Fibroblast of lung (primary cell): ENCODE results near the gene WNT7A. TPM values are rescaled to one million over a fixed set of nuclear protein-coding genes. Genes with fewer than 3 reads are reported as not detected.

Experiments used
- DNase-seq, 2 donors: peaks; one replicate each; pipeline versions ENCODE4 v3.0.0 to v3.0.0-alpha.2; 2010; ENCODE audit warnings: low read depth in 2 of 2
- H2AFZ ChIP-seq: 2 replicates; pipeline ENCODE4 v1.5.1; 2012; ENCODE audit warnings: low read length, control low read depth, inconsistent platforms
- H3K27ac ChIP-seq: 2 replicates; pipeline ENCODE4 v1.5.1; 2011; ENCODE audit warnings: low read length, control low read depth; ENCODE audit not compliant: insufficient read depth
- H3K27me3 ChIP-seq: 2 replicates; pipeline ENCODE4 v1.5.1; 2011; ENCODE audit warnings: mild to moderate bottlenecking, low read length; ENCODE audit not compliant: control insufficient read depth, insufficient read depth
- H3K36me3 ChIP-seq: 2 replicates; pipeline ENCODE4 v1.5.1; 2011; ENCODE audit warnings: low read length; ENCODE audit not compliant: control insufficient read depth, insufficient read depth
- H3K4me1 ChIP-seq: 2 replicates; pipeline ENCODE4 v1.5.1; 2011; ENCODE audit warnings: low read length; ENCODE audit not compliant: control insufficient read depth, insufficient read depth; ENCODE audit errors: extremely low read depth
- H3K4me2 ChIP-seq: 2 replicates; pipeline ENCODE4 v1.5.1; 2011; ENCODE audit warnings: low read length, control low read depth; ENCODE audit not compliant: insufficient read depth; ENCODE audit errors: extremely low read depth
- H3K4me3 ChIP-seq, 4 experiments: fragments of 200-600 bp in 1 of 4; sonication (generic) in 1 of 4; replicated peaks in 1 of 4; 2 replicates each; pipeline ENCODE4 v1.5.1; 2011 to 2016; ENCODE audit warnings: low read length in 4 of 4, low read depth in 3 of 4, mild to moderate bottlenecking in 3 of 4, control low read depth in 2 of 4, inconsistent platforms in 1 of 4, mixed read lengths in 1 of 4; ENCODE audit not compliant: insufficient read depth in 1 of 4; ENCODE audit errors: control extremely low read depth in 1 of 4
- H3K79me2 ChIP-seq: 2 replicates; pipeline ENCODE4 v1.5.1; 2012; ENCODE audit warnings: mild to moderate bottlenecking, low read length, inconsistent platforms; ENCODE audit not compliant: control insufficient read depth, insufficient read depth
- H3K9ac ChIP-seq: 2 replicates; pipeline ENCODE4 v1.5.1; 2011; ENCODE audit warnings: mild to moderate bottlenecking, low read length, control low read depth; ENCODE audit not compliant: insufficient read depth
- H3K9me3 ChIP-seq: 2 replicates; pipeline ENCODE4 v1.5.1; 2012; ENCODE audit warnings: low read depth, low read length; ENCODE audit not compliant: control insufficient read depth, insufficient read depth
- H4K20me1 ChIP-seq: 2 replicates; pipeline ENCODE4 v1.5.1; 2011; ENCODE audit warnings: low read length; ENCODE audit not compliant: control insufficient read depth, insufficient read depth; ENCODE audit errors: extremely low read depth
- EZH2 ChIP-seq: IDR thresholded peaks from 2 replicates; pipeline ENCODE4 v1.5.1; 2012; ENCODE audit warnings: low read length, control low read depth, mild to moderate bottlenecking; ENCODE audit errors: missing control alignments
- polyA plus RNA-seq, 2 donors: library from polyadenylated mRNA; depleted of rRNA in 1 of 2; stranded (reverse) in 1 of 2; unstranded in 1 of 2; fragments of >200 nt; gene quantifications; 2 replicates each; pipeline ENCODE4 v1.2.1, GENCODE V29; 2011 to 2012; ENCODE audit warnings: missing spikeins in 1 of 2
- total RNA-seq: library from RNA; depleted of rRNA; stranded (reverse); fragments of >200 nt; gene quantifications from 2 replicates; pipeline ENCODE4 v1.2.1, GENCODE V29; 2014
- TF ChIP-seq, protein P1 (sequence below), 2 donors: IDR thresholded peaks in 1 of 2; conservative IDR thresholded peaks in 1 of 2; 1 replicate in 1 of 2; 2 replicates in 1 of 2; pipeline ENCODE4 v1.5.1; 2011 to 2012; ENCODE audit warnings: low read length in 2 of 2, control low read depth in 1 of 2, inconsistent platforms in 1 of 2, low read depth in 1 of 2, mild to moderate bottlenecking in 1 of 2

Gene WNT7A
- total and polyA plus RNA-seq, 2 donors (not counting 1 experiment from before 2014, with no cell fraction given), result not detected

DNA sequence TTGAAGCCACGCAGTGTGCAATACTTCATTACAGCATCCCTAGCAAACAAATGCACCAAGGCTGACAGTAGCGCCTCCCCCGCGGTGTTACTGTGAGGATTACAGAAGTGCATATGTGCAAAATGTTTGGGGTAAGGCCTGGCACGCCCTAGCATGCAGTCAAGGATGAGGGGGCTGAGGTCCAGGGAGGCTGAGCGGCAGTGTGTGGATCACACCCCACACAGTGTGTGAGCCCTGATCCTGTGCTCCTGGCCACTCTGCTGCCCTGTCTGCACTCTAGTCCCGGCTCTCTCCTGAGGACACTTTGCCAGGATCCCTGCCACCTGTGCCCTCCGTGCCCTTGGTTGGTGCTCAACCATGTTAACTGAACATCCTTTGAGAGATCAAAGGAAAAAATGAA is 71.3 kb downstream of the WNT7A start:
- H2AFZ ChIP-seq, result no peak overlapping the region

DNA sequence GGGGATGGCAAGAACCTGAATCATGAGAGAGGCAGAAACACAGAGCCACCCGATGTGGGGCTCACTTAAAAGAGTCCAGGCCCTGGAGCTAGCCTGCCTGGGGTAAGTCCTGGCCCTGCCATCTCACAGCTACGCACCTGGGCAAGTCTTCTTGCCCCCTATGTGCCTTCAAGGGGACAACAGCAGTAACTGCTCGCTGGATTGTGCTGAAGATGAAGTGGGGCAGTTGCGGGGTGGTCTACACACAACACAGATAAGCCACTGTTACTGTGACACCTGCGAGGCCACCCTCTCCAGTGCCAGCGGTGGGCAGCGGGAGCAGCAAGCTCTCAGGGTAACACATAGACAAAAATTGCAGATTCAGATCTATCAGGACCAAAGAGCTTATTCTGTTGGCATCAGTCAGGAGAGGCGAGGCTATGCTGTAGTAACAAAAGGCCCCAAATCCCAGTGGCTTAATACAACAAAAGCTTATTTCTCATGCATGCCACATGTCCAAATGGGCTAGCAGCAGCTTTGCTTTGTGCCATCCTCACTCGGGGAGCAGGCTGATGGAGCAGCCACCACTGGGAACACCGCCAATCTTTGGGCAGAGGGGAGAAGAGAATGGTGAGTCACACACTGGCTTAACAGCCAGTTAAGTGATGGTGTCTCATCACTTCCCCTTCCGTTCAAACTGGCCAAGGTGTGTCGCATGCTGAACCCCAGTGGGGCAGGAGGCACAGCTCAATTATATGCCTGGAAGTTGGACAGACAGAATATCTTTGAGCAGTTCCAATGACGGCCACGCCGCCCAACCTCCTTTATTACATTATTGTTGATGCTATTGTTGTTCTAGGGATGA is 78.3 kb downstream of the WNT7A start:
- Histone ChIP-seq H3K79me2 (no peaks in the 10 kb centered on the region), H3K36me3 (no peaks in the 10 kb centered on the region), H3K4me2 (no peak overlapping the region), H3K9ac (no peak overlapping the region), H3K9me3 (no peaks in the 10 kb centered on the region), H3K4me3 (no peak overlapping the region), H4K20me1 (no peaks in the 10 kb centered on the region), H3K27ac (no peak overlapping the region), H3K4me1 (no peaks in the 10 kb centered on the region), H2AFZ (no peak overlapping the region), H3K27me3 (no peaks in the 10 kb centered on the region)
- DNase-seq, result no peak
- TF ChIP-seq, protein P1, sequence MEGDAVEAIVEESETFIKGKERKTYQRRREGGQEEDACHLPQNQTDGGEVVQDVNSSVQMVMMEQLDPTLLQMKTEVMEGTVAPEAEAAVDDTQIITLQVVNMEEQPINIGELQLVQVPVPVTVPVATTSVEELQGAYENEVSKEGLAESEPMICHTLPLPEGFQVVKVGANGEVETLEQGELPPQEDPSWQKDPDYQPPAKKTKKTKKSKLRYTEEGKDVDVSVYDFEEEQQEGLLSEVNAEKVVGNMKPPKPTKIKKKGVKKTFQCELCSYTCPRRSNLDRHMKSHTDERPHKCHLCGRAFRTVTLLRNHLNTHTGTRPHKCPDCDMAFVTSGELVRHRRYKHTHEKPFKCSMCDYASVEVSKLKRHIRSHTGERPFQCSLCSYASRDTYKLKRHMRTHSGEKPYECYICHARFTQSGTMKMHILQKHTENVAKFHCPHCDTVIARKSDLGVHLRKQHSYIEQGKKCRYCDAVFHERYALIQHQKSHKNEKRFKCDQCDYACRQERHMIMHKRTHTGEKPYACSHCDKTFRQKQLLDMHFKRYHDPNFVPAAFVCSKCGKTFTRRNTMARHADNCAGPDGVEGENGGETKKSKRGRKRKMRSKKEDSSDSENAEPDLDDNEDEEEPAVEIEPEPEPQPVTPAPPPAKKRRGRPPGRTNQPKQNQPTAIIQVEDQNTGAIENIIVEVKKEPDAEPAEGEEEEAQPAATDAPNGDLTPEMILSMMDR (conservative IDR thresholded peaks at IDR 0.05 in 1 of 2, IDR thresholded peaks at IDR 0.05 in 1 of 2; ENCODE audit: low read depth in 1 of 2, low read length in 2 of 2), result no peak

More for the DNA sequence above, 71.3 kb downstream of the WNT7A start:
- Histone ChIP-seq H3K27ac (no peak overlapping the region), H3K4me2 (no peak overlapping the region), H3K4me3 (no peak overlapping the region), H3K27me3 (no peaks in the 10 kb centered on the region), H3K9ac (no peak overlapping the region), H3K9me3 (no peaks in the 10 kb centered on the region), H3K36me3 (no peaks in the 10 kb centered on the region), H3K79me2 (no peaks in the 10 kb centered on the region), H3K4me1 (no peaks in the 10 kb centered on the region), H4K20me1 (no peaks in the 10 kb centered on the region)
- no peak for DNase-seq
- TF ChIP-seq EZH2, result no peak
- TF ChIP-seq, protein P1 (conservative IDR thresholded peaks at IDR 0.05 in 1 of 2, IDR thresholded peaks at IDR 0.05 in 1 of 2; ENCODE audit: low read depth in 1 of 2, low read length in 2 of 2), result no peak

DNA sequence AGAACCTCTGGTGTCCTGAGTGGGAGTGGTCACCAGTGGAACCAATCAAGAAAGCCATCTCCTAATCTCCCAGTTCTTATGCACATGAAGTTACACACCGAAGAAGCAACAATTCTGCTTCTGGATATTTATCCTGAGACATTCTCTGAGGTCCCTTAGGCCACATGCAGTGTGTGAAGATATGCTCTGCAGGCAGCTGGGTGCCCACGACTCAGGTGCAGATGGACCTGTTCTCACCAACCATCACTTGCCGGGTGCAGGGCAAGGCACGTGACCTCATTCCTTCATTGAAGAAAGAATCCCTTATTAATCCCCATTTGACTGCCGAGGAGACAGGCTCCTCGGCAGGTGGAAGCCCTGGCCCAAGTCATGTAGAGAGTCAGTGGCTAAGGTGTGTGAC is 79.8 kb downstream of the WNT7A start:
- TF ChIP-seq, protein P1 (conservative IDR thresholded peaks at IDR 0.05 in 1 of 2, IDR thresholded peaks at IDR 0.05 in 1 of 2; ENCODE audit: low read depth in 1 of 2, low read length in 2 of 2), result no peak
- TF ChIP-seq EZH2, result no peak
- Histone ChIP-seq H3K79me2 (no peaks in the 10 kb centered on the region), H4K20me1 (no peaks in the 10 kb centered on the region), H3K4me2 (no peak overlapping the region), H3K36me3 (no peaks in the 10 kb centered on the region), H2AFZ (no peak overlapping the region), H3K9me3 (no peaks in the 10 kb centered on the region), H3K27ac (no peak overlapping the region), H3K9ac (no peak overlapping the region), H3K4me1 (no peaks in the 10 kb centered on the region), H3K27me3 (no peaks in the 10 kb centered on the region), H3K4me3 (no peak overlapping the region)
- no peak for DNase-seq
